ENCODE data around the gene CNTN1.

DNA sequence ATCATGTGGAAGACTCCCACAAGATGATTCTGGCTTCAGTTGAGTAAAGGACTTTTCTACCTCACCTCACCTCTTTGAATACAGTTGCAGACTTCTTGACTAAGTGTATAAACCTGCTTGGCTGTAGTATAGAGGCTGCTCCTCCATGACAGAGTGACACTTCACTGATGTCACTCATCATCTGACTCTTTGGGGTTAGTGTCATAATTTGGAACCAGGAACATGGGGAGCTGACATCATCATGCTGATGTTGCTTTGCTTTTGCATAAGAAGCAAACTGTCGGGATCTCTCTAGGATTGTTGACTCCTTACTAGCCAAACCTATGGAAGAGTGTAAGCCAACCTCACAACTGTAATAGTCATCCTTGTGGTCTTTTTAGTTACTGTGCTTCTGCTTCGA lies 420.7 kb downstream of the CNTN1 start:
- no peak for TF ChIP-seq POLR2AphosphoS5 (IDR thresholded peaks at IDR 0.05; ENCODE audit: borderline replicate concordance, low read depth, low read length)
- TF ChIP-seq EZH2 (IDR thresholded peaks at IDR 0.05): no peak

All from SK-N-MC (cell line).